Measurements from ENCODE around the gene ERGIC3. TPM values are rescaled to one million over a fixed set of nuclear protein-coding genes. Genes with fewer than 3 reads are reported as not detected.

Gene ERGIC3
- total and polyA plus RNA-seq, 3 experiments from 2014 or later, result 114 to 137 (median 136) TPM

DNA sequence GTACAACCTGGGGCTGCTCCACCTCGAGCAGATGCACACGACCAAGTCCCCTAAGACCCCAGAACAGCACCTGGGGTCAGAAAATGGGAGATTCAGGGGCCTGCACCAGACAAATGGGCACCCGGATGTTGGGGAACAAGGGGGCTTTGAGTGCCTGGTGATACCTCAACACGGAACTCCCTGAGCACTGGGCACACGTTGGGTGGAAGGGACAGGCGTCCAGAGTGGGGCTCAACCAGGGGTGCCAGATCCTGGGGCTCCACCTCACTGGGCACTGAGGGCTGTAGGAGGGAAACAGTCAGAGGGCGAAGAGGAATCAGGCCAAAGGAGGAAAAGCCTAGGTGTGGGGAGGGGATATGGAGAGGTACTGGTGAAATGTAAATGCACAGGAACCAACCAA lies 40.3 kb downstream of the ERGIC3 start:
- Histone ChIP-seq H3K4me1 (ENCODE audit: insufficient read depth, low read length) (no peaks in the 10 kb centered on the region), H3K27ac (ENCODE audit: low read depth, low read length) (no peak overlapping the region), H3K27me3 (ENCODE audit: insufficient read depth, low read length, poor library complexity, severe bottlenecking) (no peaks in the 10 kb centered on the region), H3K36me3 (ENCODE audit: insufficient read depth, low read length) (no peaks in the 10 kb centered on the region), H3K4me3 (ENCODE audit: low read length) (no peak overlapping the region), H3K9me3 (ENCODE audit: low read length) (no peaks in the 10 kb centered on the region)
- Mint-ChIP-seq H3K27ac (no peak overlapping the region), H3K36me3 (peaks cover 0 to 7% (median 0%) of the 10 kb centered on the region in 3 donors), H3K4me1 (no peaks in the 10 kb centered on the region), H3K9me3 (peaks cover 6 to 13% (median 7%) of the 10 kb centered on the region in 5 donors), H3K4me3 (no peak overlapping the region), H3K27me3 (peaks cover 6 to 8% of the 10 kb centered on the region in 2 donors)
- ChIA-PET CTCF (no interaction called here), POLR2A (no interaction called here)
- no peak for DNase-seq

DNA sequence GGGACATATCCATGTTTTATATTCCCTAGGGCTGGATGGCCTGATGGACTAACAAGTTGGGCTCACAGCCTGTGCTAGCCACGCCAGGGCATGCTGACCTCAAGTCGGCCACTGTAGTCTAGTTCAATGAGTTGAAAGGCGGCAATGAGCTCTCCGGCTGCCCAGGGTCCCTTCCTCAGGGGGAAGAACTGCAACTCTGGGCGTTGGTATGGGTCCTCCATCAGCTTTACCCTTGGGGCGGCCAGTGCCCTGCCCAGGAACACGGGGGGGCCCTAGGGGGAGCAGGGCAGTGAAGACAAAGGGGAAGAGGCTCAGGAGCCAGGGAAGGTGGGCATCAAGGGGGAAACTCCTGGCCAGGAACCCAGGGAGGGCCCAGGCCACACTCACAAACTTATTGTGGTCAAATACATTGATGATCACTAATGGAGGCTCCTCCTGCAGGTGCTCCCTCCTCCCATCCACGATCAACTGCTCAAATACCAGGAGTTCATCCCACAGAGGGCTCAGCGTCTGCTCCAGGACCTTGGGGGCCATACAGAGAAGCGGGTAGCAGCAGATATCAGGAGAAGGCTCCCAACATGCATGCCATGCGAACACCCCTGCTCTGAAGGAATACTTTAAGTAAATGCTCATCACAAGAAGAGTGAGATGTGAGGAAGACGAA lies 41.0 kb downstream of the ERGIC3 start:
- no peak overlapping the region for H3K27ac Mint-ChIP-seq
- H3K27ac ChIP-seq (ENCODE audit: low read depth, low read length), result no peak overlapping the region
- H3K4me1 ChIP-seq (ENCODE audit: insufficient read depth, low read length), result no peaks in the 10 kb centered on the region
- H3K27me3 ChIP-seq (ENCODE audit: insufficient read depth, low read length, poor library complexity, severe bottlenecking), result no peaks in the 10 kb centered on the region
- peaks cover 6 to 13% (median 7%) of the 10 kb centered on the region in 5 donors for H3K9me3 Mint-ChIP-seq
- CTCF ChIA-PET, result interaction anchor here (1.2 kb wide), 1 partner anchor 18 kb away, joined by 3 read pairs; no protein-coding TSS in a partner anchor
- H3K9me3 ChIP-seq (ENCODE audit: low read length), result no peaks in the 10 kb centered on the region
- H3K4me3 Mint-ChIP-seq, result no peak overlapping the region
- H3K36me3 ChIP-seq (ENCODE audit: insufficient read depth, low read length), result no peaks in the 10 kb centered on the region
- H3K4me1 Mint-ChIP-seq, result no peaks in the 10 kb centered on the region
- H3K36me3 Mint-ChIP-seq, result peaks cover 0 to 7% (median 0%) of the 10 kb centered on the region in 3 donors
- POLR2A ChIA-PET, result no interaction called here
- DNase-seq, result no peak
- H3K27me3 Mint-ChIP-seq, result peaks cover 6 to 8% of the 10 kb centered on the region in 2 donors
- no peak overlapping the region for H3K4me3 ChIP-seq (ENCODE audit: low read length)

DNA sequence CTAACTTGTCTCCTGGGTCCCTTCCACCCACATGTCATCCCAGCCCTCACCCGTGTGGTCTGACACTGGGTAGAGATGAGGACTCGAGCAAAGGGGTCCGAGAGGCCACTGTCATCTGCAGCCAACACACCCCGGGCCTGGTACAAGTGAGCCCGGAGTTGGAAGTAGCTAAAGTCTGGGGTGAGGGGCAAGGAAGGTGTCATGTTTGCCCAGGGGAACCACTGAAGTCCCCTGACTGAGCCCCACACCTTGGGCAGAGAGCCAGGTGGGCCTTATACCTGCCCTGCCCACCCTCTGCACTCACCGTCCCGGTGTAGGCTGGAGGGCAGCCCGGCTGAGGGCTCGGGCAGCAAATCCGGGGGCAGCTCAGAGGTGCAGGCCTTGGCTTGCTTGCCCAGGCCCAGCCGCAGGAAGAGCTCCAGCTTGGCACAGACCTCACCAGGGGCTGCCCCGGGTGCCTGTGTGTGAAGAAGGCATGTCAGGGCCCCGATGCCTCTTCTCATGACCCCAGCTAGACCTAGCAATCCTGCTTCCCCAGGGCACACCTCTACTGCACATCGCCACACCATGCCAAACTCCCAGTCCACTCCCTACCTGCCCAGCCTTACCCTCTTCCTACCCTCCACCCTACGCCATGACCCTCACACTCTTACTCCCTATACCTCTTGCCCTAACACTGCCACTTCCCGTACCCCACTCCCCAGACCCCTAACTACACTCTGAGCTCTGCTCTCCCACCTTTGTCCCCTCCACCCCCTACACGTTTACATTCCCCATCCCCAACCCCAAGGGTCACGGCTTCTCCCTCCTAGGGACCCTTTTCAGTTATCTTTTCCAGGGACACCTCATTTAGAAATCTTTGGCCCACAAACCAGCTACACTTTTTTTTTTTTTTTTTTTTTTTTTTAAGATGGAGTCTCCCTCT lies 42.0 kb downstream of the ERGIC3 start:
- H3K4me1 ChIP-seq (ENCODE audit: insufficient read depth, low read length), result no peaks in the 10 kb centered on the region
- peaks cover 0 to 7% (median 0%) of the 10 kb centered on the region in 3 donors for H3K36me3 Mint-ChIP-seq
- CTCF ChIA-PET, result interaction anchor here (1.2 kb wide), 1 partner anchor 17 kb away, joined by 3 read pairs; no protein-coding TSS in a partner anchor
- H3K4me3 ChIP-seq (ENCODE audit: low read length), result no peak overlapping the region
- no peaks in the 10 kb centered on the region for H3K36me3 ChIP-seq (ENCODE audit: insufficient read depth, low read length)
- peaks cover 3 to 7% of the 10 kb centered on the region in 2 donors for H3K27me3 Mint-ChIP-seq
- no peak for DNase-seq
- no peaks in the 10 kb centered on the region for H3K9me3 ChIP-seq (ENCODE audit: low read length)
- H3K9me3 Mint-ChIP-seq, result peaks cover 6 to 13% (median 7%) of the 10 kb centered on the region in 5 donors
- no peak overlapping the region for H3K27ac Mint-ChIP-seq
- POLR2A ChIA-PET, result interaction anchor here (0.7 kb wide), 1 partner anchor 207 kb away, joined by 3 read pairs; no protein-coding TSS in a partner anchor
- H3K27me3 ChIP-seq (ENCODE audit: insufficient read depth, low read length, poor library complexity, severe bottlenecking), result no peaks in the 10 kb centered on the region
- H3K27ac ChIP-seq (ENCODE audit: low read depth, low read length), result no peak overlapping the region
- H3K4me3 Mint-ChIP-seq, result no peak overlapping the region
- no peaks in the 10 kb centered on the region for H3K4me1 Mint-ChIP-seq

DNA sequence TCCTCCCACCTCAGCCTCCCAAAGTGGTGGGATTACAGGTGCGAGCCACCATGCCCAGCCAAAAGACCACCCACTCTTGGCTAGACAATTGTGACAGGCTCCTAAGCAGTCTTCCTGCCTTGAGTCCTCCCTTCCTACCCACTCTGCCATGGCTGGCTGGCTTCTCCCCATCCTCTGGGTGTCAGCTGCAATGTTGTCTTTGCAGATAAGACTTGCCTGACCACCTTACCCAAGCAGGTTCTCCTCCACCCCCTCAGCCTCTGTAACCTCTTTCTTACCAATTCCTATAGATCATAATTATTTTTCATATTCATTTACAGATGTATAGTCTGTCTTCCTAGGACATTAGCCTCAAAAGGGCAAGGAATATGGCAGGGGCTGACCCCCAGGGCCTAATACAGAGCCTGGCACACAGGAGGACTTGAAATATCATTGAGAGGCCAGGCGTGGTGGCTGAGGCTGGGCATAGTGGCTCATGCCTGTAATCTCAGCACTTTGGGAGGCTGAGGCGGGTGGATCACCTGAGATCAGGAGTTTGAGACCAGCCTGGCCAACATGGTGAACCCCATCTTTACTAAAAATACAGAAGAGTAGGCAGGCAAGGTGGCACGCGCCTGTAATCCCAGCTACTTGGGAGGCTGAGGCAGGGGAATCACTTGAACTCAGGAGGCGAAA lies 45.0 kb downstream of the ERGIC3 start:
- ChIA-PET CTCF (no interaction called here), POLR2A (no interaction called here)
- Mint-ChIP-seq H3K36me3 (no peaks in the 10 kb centered on the region), H3K4me3 (no peak overlapping the region), H3K4me1 (no peaks in the 10 kb centered on the region), H3K27me3 (peaks cover 3 to 4% of the 10 kb centered on the region in 2 donors), H3K27ac (no peak overlapping the region), H3K9me3 (peaks cover 0 to 7% (median 2%) of the 10 kb centered on the region in 5 donors)
- Histone ChIP-seq H3K4me3 (ENCODE audit: low read length) (no peak overlapping the region), H3K4me1 (ENCODE audit: insufficient read depth, low read length) (no peaks in the 10 kb centered on the region), H3K36me3 (ENCODE audit: insufficient read depth, low read length) (no peaks in the 10 kb centered on the region), H3K27ac (ENCODE audit: low read depth, low read length) (no peak overlapping the region), H3K27me3 (ENCODE audit: insufficient read depth, low read length, poor library complexity, severe bottlenecking) (no peaks in the 10 kb centered on the region), H3K9me3 (ENCODE audit: low read length) (no peaks in the 10 kb centered on the region)
- DNase-seq, result no peak

DNA sequence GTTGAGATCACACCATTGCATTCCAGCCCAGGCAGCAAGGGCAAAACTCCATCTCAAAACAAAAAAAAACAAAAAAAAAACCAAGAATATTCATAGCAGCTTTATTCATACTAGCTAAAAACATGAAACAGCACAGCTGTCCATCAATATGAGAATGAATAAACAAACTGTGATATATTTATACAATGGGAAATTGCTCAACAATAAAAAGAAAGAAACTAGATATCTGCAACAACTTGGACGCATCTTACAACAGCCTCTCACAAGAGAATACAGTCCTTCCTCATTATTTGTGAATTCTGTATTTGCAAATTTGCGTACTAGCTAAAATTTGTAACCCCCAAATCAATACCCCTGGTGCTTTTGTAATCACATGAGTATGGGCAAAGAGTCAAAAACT lies 45.6 kb downstream of the ERGIC3 start:
- Histone ChIP-seq H3K4me3 (ENCODE audit: low read length) (no peak overlapping the region), H3K4me1 (ENCODE audit: insufficient read depth, low read length) (no peaks in the 10 kb centered on the region), H3K9me3 (ENCODE audit: low read length) (no peaks in the 10 kb centered on the region), H3K27me3 (ENCODE audit: insufficient read depth, low read length, poor library complexity, severe bottlenecking) (no peaks in the 10 kb centered on the region), H3K27ac (ENCODE audit: low read depth, low read length) (no peak overlapping the region), H3K36me3 (ENCODE audit: insufficient read depth, low read length) (no peaks in the 10 kb centered on the region)
- CTCF ChIA-PET, result no interaction called here
- H3K4me1 Mint-ChIP-seq, result no peaks in the 10 kb centered on the region
- POLR2A ChIA-PET, result no interaction called here
- no peak overlapping the region for H3K27ac Mint-ChIP-seq
- H3K9me3 Mint-ChIP-seq, result peaks cover 0 to 1% (median under 1%) of the 10 kb centered on the region in 5 donors
- no peak overlapping the region for H3K4me3 Mint-ChIP-seq
- DNase-seq, result no peak
- no peaks in the 10 kb centered on the region for H3K36me3 Mint-ChIP-seq
- peaks cover 3% of the 10 kb centered on the region in 2 donors for H3K27me3 Mint-ChIP-seq

DNA sequence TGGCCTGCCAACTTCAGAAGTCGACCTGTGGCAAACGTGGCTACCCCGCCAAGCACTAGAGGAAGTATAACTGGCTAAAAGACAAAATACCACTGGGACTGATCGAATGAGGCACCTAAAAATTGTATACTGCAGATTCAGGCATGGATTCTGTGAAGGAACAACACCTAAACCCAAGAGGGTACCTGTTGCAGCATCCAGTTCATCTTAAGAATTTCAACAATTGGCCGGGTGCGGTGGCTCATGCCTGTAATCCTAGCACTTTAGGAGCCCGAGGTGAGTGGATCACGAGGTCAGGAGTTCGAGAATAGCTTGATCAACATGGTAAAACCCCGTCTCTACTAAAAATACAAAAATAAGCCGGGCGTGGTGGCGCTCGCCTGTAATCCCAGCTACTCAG lies 46.5 kb downstream of the ERGIC3 start:
- Mint-ChIP-seq H3K9me3 (no peaks in the 10 kb centered on the region), H3K4me1 (no peaks in the 10 kb centered on the region), H3K4me3 (no peak overlapping the region), H3K27ac (no peak overlapping the region), H3K36me3 (no peaks in the 10 kb centered on the region), H3K27me3 (peaks cover 0 to 3% of the 10 kb centered on the region in 2 donors)
- Histone ChIP-seq H3K27me3 (ENCODE audit: insufficient read depth, low read length, poor library complexity, severe bottlenecking) (no peaks in the 10 kb centered on the region), H3K27ac (ENCODE audit: low read depth, low read length) (no peak overlapping the region), H3K4me1 (ENCODE audit: insufficient read depth, low read length) (no peaks in the 10 kb centered on the region), H3K9me3 (ENCODE audit: low read length) (no peaks in the 10 kb centered on the region), H3K4me3 (ENCODE audit: low read length) (no peak overlapping the region), H3K36me3 (ENCODE audit: insufficient read depth, low read length) (no peaks in the 10 kb centered on the region)
- CTCF ChIA-PET, result no interaction called here
- no peak for DNase-seq
- POLR2A ChIA-PET, result no interaction called here

DNA sequence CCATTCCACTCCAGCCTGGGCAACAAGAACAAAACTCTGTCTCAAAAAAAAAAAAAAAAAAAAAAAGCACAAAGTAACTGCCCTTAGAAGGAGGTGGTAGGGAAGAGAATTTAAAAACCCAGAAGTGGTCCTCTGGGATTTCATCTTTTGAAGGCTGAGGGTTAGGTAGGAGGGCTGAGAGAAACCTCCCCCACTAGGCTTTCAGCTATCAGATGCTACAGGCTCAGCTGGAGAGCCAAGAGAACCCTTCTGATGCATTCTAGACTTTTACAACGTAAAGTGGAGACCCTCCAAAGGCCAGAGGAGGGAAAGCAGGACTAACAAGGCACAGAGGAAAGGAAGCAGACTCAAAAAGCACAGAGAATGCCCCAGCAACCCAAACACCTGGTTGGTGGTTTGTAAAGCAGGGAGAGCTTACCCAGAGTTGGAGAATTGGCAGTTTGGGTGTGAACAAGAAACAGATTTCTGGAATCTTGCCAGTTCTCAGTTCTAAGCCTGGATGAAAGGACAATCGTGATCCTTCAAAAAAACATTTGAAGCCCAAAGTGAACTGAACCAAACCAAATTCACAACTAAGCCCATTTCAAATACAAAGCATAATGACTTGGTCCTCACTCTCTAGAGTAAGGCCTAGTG lies 50.6 kb downstream of the ERGIC3 start:
- Mint-ChIP-seq H3K4me1 (no peaks in the 10 kb centered on the region), H3K27me3 (peaks cover 0 to 3% of the 10 kb centered on the region in 2 donors), H3K9me3 (no peaks in the 10 kb centered on the region), H3K27ac (no peak overlapping the region), H3K4me3 (no peak overlapping the region), H3K36me3 (no peaks in the 10 kb centered on the region)
- Histone ChIP-seq H3K9me3 (ENCODE audit: low read length) (no peaks in the 10 kb centered on the region), H3K36me3 (ENCODE audit: insufficient read depth, low read length) (no peaks in the 10 kb centered on the region), H3K4me1 (ENCODE audit: insufficient read depth, low read length) (no peaks in the 10 kb centered on the region), H3K27me3 (ENCODE audit: insufficient read depth, low read length, poor library complexity, severe bottlenecking) (no peaks in the 10 kb centered on the region), H3K27ac (ENCODE audit: low read depth, low read length) (no peak overlapping the region), H3K4me3 (ENCODE audit: low read length) (no peak overlapping the region)
- DNase-seq, result no peak
- ChIA-PET CTCF (interaction anchor here (1.7 kb wide), 1 partner anchor 9 kb away, joined by 7 read pairs; no protein-coding TSS in a partner anchor), POLR2A (no interaction called here)

Measured in CD8-positive, alpha-beta memory T cell (primary cell).